Superior temporal gyrus (tissue), 1 donor: ENCODE data around the gene PKP4.

ENCODE experiments used
- DNase-seq: peaks from one replicate; pipeline ENCODE4 v3.0.0-alpha.2; 2016; ENCODE audit errors: extremely low spot score

PKP4 gene

DNA sequence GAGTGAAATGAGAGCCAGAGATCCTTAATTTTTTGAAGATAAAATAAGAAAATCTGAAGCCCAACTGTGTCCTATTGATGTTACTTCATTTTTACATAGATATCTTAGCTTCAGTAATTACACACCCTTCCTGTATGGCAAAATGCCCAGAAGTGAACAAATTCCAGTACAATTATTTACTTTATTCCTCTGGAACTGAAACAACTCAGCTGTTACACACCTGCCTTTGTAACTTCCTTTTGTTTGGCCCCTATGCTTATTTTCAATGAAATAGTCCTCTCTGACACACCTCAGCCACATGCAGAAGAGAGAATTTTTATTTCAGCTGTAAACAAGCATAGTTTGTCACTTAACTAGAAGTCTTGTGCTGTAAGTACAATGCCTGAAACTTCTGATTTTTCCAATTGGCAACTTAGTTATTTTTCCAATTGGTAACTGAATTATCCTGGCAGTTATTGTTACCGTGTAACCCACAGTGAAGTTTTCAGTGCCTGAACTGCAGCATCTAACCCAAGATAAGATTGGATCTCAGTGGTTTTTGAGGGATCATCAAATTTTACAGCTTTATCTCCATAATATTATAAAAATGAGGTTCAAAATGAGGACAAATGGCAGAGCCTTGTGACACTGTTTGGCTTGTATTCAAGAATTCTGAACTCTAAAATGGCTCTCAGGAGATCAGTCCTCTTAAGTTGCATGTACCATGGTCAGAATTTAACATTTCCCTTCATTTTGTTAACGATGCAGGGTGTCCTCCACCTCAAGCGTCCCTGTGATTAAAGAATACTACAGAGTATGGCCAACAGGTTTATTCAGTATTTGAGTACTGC lies 82.6 kb downstream of the PKP4 start:
- no peak for DNase-seq

GRCh38 chr2:158542577-158542976 lies 85.8 kb downstream of the PKP4 start:
- no peak for DNase-seq

- no peak for DNase-seq
Observed at GRCh38 chr2:158543957-158544356, 87.2 kb downstream of the PKP4 start.

DNA sequence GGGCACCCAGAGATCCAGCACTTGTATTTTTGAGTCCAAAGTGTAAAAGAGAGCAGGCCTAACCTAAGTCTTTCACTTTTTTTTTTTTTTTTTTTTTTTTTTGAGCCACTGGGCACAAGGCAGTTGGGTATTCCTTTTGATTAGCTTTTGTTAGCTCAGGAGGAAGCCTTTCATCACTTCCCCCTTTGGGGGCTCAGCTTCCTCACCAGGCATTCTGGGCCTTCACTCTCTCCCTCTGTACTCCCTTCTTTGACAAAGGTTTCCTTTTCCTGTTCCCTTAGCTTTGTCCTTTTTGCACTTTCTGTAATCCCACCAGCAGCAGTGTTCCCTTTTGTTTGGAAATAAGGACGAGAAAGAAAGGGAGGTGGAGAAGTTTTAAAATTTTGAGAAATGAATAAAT lies 88.2 kb downstream of the PKP4 start:
- no peak for DNase-seq

- no peak for DNase-seq
Observed at GRCh38 chr2:158546412-158547144, 89.8 kb downstream of the PKP4 start.

DNA sequence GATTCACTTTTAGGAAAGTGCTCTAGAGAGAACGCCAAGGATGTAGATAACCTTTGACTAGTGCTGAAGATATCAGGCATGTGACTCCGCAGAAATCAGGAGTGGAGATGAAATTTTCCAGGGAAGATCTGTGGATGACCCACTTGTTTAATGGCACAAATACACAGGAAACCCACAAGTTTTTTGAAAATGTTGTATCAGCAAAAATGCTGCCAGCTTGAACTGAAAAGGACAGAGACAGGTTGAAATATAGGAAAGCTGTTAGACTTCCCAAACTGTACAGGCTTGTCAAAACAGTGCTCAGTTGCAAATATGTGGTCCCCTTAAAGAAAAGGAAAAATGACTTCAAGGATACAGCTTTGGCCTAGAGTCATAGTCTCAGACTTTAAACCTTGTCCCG lies 96.5 kb downstream of the PKP4 start:
- no peak for DNase-seq

DNA sequence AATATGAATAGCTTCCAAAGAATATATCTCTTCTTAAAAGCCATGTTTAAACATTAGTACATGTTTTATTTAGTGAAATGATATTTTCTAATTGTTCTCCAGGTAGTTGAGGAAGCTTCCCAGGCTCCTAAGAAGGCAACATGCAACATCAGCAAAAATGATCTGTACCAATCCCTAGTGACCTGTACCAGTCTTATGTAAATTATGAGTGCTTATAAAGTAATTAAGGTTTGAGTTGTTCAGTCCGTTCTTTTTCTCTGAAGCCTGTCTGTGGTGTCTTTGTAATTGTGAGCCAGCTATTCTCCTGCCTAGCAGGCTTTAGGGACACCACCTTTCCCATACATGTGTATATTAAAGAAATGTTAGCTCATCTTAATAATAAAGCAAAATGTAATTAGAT lies 98.2 kb downstream of the PKP4 start:
- no peak for DNase-seq

- no peak for DNase-seq
Observed at GRCh38 chr2:158556124-158556523, 99.4 kb downstream of the PKP4 start.

- no peak for DNase-seq
Observed at GRCh38 chr2:158557752-158558151, 101.0 kb downstream of the PKP4 start.

- no peak for DNase-seq
Observed at GRCh38 chr2:158559252-158559651, 102.5 kb downstream of the PKP4 start.

DNA sequence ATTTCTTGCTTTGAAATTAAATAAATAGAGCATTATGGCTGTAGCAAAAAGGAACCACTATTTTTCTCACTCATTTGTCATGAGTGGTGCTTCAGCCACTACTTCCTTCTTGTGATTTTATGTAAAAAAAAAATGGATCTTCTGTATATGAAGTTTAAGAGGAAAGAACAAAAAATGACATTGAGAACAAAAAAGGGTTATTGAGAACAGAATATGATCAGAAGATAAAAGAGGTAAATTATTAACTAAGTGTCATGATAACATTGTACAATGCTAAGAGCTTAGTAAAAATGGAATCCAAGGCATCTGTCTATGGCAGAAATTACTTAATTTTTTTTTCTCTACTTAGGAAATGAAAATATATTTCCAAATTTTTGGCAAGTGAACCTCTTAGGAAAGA lies 103.5 kb downstream of the PKP4 start:
- DNase-seq, result no peak

- DNase-seq, result no peak
Observed at GRCh38 chr2:158561054-158561453, 104.3 kb downstream of the PKP4 start.

- DNase-seq, result no peak
Observed at GRCh38 chr2:158567208-158567607, 110.5 kb downstream of the PKP4 start.

- DNase-seq, result no peak
Observed at GRCh38 chr2:158569284-158569683, 112.5 kb downstream of the PKP4 start.

- DNase-seq, result no peak
Observed at GRCh38 chr2:158570869-158571268, 114.1 kb downstream of the PKP4 start.

GRCh38 chr2:158573739-158574138 lies 117.0 kb downstream of the PKP4 start:
- DNase-seq, result no peak

DNA sequence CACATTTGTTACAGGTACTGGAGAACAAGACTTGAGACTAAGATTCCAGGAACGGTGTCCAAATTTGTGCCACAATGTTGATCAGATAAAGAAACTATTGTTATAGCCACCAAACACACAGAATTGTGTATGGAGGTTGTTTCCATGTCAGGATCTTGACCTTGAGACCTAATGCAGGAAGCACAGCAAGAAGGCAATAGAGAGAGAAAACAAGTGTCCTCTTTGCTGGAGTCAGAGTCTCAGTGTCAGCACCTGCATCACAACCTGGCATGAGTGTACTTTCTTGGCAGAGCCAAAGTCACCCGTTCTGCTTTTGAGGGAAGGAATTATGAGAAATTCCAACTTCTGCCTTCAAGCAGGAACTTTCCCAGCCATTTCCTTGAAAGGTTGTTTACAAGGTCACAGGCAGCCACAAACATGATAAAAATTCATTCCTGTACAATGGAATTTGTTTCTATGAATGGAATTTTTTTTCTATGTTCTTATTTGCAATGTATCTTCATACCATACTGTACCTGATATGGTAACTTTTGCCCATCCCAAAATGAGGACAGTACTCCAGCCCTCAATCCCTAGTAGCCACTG lies 118.4 kb downstream of the PKP4 start:
- DNase-seq, result no peak

DNA sequence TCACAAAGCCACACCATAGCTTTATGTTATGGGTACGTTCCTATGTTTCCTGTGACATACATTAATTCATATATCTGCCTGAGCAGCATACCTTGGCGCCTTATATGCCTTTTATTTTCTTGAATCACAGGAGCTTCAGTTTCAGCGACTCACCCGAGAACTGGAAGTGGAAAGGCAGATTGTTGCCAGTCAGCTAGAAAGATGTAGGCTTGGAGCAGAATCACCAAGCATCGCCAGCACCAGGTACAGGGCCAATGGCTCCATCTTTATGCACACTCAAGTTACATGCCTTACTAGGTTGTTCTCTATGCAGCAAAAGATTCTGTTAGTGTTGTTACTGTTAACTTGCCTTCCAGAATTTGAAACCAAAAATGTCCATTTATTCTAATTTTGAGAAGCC lies 120.4 kb downstream of the PKP4 start:
- DNase-seq, result no peak

DNA sequence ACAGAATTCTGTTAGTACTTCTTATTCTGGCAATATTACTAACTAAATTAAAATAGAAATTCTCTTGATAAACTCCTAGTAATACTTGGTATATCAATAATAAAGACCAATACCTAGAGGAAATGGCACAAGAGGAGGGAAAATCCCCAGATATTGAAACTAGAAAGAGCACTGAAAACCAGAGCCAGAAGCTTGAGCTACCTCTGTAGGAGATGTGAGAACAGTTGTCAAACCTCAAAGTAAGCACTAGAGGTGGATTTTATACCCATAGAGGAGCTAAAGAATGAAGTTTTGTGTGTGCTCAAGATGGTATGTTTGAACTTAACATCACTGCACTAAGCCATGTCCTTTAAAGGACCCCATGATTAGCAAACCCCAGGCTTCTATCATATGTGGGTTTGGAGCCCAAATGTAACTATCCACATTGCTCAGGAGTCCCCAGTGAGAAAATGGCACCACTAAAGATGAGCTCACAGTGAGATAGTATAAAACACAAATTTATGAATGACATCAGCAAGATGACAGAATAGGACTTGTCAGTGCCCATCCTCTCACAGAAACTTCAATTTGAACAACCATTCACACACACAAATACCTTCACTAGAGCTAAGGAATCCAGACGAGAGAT lies 122.1 kb downstream of the PKP4 start:
- DNase-seq, result no peak

- no peak for DNase-seq
Observed at GRCh38 chr2:158579928-158580327, 123.2 kb downstream of the PKP4 start.

DNA sequence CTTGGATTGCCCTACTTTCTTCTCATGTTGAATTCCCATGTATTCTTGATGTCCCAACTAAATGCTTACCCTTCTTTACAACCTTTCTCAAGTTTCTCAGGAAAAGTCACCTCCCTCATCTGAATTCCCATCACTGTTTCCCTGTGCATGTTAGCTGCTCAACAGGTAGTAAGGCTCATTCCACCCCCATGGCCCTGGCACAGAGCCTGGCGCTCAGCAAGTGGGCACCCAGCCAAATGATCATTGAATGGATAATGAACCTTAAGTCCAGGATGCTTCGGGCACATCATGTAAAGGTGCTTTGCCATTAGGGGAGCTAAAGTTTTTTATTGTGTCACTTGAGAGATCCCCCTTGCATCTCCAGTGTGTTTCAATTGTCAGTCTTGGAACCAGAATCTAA lies 124.0 kb downstream of the PKP4 start:
- DNase-seq, result no peak

GRCh38 chr2:158582670-158583069 lies 125.9 kb downstream of the PKP4 start:
- no peak for DNase-seq
